Globus pallidus (tissue), 1 donor: ENCODE measurements around the gene UNC13B.

ENCODE experiments used
- DNase-seq: peaks from one replicate; pipeline ENCODE4 v3.0.0-alpha.2; 2015; ENCODE audit warnings: low spot score

UNC13B gene

GRCh38 chr9:35277628-35278359 lies 116.0 kb downstream of the UNC13B start:
- peak; percentile 71 for DNase-seq

DNA sequence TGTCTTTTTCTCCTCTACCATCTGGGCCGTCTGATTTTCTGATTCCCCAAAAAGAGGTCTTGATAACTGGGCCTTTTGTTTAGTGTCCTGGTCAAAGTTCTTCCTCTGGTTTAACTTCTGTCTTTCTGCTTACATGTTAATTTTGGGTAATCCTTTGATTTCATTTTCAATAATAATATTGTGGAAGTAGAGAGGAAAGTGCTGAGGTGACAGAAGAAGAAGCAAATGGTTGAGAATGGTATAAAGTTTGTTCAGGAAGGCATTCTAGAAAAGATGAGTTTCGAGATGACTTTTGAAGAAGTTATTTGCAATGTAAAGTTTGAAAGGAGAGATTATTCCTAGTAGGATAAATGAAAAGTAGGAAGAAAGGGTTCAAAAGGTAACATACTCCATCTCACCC lies 118.1 kb downstream of the UNC13B start:
- no peak for DNase-seq

DNA sequence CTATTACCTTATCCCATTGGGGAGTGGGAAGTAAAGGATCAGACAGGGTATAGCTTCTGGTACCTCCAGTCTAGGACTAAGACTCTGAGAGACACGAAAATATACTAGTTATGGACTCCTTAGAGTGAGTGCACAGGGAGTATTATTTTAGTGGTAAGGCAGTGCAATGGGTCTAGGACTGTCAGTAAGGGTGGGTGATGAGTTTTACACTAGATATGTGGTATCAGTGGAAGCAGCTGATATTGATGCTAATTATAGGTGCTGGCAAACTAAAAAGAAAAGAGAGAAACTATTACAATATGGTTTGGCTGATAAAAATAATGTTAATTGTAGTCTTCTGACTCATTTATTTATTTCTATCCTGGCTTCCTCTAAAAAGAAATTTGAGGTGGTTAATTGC lies 118.6 kb downstream of the UNC13B start:
- DNase-seq: no peak

GRCh38 chr9:35285731-35286130 lies 123.9 kb downstream of the UNC13B start:
- DNase-seq: no peak

GRCh38 chr9:35286381-35286780 lies 124.6 kb downstream of the UNC13B start:
- no peak for DNase-seq

DNA sequence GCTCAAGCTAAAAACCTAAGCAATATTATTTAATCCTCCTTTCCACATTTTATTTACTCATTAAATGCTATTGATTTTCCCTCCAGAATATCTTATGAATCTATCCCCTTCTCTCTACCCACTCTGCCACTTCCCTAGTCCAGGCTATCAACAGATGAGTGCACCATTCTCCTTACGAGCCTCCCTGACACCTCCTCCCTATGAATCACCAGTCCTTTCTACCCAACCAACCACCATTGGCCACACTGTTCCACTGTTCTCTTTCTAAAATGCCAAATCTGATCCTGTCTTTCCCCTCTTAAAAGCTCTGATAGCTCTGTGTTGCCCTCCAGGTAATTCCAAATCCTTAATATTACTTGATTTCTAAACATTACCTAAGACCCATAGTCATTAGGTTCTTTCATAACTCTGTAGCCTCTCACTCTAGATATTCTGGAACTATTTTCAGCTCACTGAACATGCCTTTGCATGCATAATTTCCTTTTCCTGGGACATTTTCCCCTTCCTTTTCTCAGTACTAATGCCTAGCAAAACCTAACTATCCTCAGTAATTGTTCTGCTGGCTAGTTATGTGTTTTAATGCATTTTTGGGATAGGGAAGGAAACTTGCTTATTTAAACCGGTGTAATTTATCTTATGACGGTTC lies 126.3 kb downstream of the UNC13B start:
- no peak for DNase-seq

DNA sequence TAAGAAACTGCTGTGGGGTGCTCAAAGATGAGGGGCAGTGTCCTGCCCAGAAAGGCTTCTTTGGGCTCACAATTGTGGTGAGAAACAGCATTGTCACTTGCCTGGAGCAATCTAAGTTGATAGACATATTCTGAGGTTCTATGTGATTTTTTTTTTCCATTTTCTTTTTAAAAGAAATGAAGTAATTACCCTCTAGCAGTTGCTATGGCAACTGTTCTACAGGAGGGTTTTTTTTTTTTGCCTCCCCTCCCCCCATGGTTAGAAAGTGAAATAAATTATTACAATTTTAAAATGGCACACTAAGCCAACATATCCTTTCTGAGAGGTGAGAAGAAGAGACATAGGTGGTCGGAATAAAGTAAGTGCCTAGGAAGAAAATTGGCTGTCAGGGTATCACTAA lies 127.0 kb downstream of the UNC13B start:
- DNase-seq: no peak

- DNase-seq: peak; percentile 14
Measured at GRCh38 chr9:35293376-35293964, 131.7 kb downstream of the UNC13B start.

DNA sequence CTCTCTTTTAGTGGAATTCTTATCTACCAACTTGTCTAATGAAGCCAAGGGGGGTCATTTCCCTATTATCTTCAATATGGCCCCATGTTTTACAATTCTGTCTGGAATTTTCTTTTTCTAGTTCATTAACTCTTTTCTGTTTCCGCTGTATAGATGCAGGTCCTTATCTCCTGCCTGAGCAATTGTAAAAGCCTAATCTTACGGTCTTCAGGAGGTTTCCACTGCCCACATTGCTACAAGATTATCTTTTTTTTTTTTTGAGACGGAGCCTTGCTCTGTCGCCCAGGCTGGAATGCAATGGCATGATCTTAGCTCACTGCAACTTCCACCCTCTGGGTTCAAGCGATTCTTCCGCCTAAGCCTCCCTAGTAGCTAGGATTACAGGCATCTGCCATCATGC lies 132.3 kb downstream of the UNC13B start:
- no peak for DNase-seq

- DNase-seq: no peak
Measured at GRCh38 chr9:35294556-35294955, 132.7 kb downstream of the UNC13B start.

- no peak for DNase-seq
Measured at GRCh38 chr9:35295369-35296036, 133.7 kb downstream of the UNC13B start.

- no peak for DNase-seq
Measured at GRCh38 chr9:35303567-35303966, 141.8 kb downstream of the UNC13B start.

DNA sequence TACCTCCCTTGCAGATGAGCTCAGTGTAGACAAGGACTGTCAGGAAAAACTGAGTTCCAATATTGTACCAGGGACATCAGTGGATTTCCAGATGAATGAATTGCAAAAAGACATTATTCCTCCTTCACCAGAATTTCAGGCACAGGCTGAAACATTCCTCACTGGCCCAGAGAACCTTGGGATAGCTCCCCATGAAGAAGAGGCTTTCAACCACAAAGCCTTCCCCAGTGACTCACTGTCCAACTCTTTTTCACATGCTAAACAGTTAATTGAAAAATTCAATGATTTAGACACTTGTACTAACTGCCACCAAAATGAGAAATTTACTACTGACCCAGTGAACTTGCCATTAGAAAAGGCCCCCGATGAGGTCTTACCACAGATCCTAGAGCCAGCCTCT lies 144.5 kb downstream of the UNC13B start:
- DNase-seq: no peak

DNA sequence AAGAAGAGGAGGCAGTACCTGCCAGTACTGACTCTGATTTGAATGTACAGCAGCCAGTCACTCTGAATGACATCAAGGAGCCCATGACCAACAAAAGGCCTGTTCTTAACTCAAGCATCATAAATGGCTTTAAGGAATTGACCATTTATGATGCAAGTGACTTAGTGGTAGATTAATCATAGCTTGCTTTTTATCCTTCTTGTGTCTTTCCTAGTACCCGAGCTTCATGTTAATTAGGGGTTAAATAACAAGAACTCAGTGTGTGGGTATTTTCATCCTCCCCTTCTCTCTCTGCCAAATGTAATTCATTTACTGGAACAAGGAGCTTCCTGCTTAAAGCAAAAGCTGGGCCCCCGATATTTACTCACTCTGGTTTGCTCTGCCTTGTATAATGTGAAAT lies 146.5 kb downstream of the UNC13B start:
- no peak for DNase-seq

GRCh38 chr9:35311891-35312639 lies 150.3 kb downstream of the UNC13B start:
- DNase-seq: no peak

GRCh38 chr9:35313460-35313859 lies 151.7 kb downstream of the UNC13B start:
- DNase-seq: no peak

- DNase-seq: no peak
Measured at GRCh38 chr9:35313916-35314315, 152.1 kb downstream of the UNC13B start.

DNA sequence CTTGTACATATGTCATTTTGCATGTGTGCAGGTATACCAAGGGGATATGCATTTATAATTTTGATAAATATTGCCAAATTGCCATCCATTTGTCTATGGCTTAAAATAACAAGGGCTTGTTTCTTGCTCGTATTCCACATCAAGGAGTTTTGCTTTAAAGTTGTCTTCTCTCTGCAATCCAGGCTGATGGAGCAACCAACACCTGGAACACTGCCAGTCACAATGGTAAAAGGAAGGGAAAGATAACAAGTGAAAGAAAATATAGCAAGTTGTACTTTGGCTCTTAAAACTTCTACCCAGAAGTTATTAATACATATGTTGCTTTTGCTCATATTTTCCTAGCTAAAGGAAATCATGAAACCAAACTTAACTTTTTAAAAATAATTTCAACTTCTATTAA lies 156.9 kb downstream of the UNC13B start:
- no peak for DNase-seq

DNA sequence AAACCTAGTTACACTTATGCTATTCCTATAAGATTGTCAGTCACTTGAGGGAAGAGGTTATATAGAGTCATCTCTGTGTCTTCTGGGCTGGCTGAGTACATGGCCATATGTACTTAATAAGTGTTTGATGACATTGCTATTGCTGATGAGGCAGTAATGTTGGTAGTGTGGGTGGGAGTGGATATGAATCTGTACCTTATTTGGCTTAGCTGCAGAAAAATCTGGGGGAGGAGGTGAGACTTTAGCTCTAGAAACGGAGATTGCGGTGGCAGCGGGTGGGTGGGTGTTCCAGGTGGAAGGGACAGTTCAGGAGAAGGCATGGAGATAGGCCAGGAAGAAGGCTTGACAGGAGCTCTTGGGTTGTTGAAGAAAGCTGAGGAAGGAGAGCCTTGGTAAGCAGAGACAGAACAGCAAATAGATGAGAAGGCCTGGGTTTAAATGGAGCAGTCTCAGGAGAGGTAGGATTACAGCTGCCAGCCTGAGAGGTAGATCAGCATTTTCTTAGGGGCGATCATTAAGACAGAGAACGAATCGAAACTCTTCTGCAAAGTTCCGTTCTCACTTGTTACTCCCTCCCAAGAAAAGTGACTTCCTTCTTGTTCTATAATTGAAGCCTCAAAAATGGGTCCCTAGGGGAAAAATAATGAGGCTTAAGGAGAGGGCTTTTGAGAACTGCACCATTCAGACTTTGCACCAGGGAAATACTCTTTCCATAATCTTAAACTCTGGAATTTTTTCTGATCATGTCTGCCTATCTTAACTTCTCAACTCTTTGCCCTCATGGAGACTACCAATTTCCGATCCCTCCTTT lies 160.5 kb downstream of the UNC13B start:
- no peak for DNase-seq

- no peak for DNase-seq
Measured at GRCh38 chr9:35324966-35325365, 163.2 kb downstream of the UNC13B start.

GRCh38 chr9:35333551-35333950 lies 171.7 kb downstream of the UNC13B start:
- no peak for DNase-seq
